HepG2 (cell line): ENCODE measurements around the gene S100P. TPM values are rescaled to one million over a fixed set of nuclear protein-coding genes. Genes with fewer than 3 reads are reported as not detected.
A peak's percentile ranks its signal among the peaks of the same experiment; 100 is the strongest.

Experiments used
- FUBP1 ChIP-seq: sonication (generic); formaldehyde crosslinking; IDR thresholded peaks from 2 replicates; pipeline ENCODE4 v1.5.1; 2020; ENCODE audit warnings: missing genetic modification reagents, mild to moderate bottlenecking, borderline replicate concordance
- GABPA ChIP-seq, 2 experiments: IDR thresholded peaks; 2 replicates each; pipeline ENCODE4 v1.6.1; 2011 to 2016; ENCODE audit warnings: low read depth in 2 of 2, low read length in 1 of 2, missing biosample characterization in 1 of 2, missing genetic modification characterization in 1 of 2
- GATA4 ChIP-seq: sonication (generic); IDR thresholded peaks from 2 replicates; pipeline ENCODE4 v1.6.1; 2016; ENCODE audit warnings: antibody characterized with exemption, low read depth, borderline replicate concordance
- HDAC6 ChIP-seq: fragments of 200-600 bp; sonication (generic); IDR thresholded peaks from 2 replicates; pipeline ENCODE4 v1.7.0; 2017; ENCODE audit warnings: mild to moderate bottlenecking, antibody characterized with exemption, low read length, low read depth
- KLF15 ChIP-seq: sonication (generic); formaldehyde crosslinking; IDR thresholded peaks from 2 replicates; pipeline ENCODE4 v1.8.1; 2023; ENCODE audit warnings: borderline replicate concordance, mild to moderate bottlenecking, inconsistent platforms, missing genetic modification reagents, mixed read lengths
- MTA3 ChIP-seq: sonication (generic); formaldehyde crosslinking; IDR thresholded peaks from 2 replicates; pipeline ENCODE4 v1.4.0; 2020; ENCODE audit warnings: missing genetic modification reagents
- NFE2 ChIP-seq: sonication (generic); formaldehyde crosslinking; IDR thresholded peaks from 2 replicates; pipeline ENCODE4 v1.4.0; 2020; ENCODE audit warnings: missing genetic modification reagents
- PBX2 ChIP-seq: IDR thresholded peaks from 2 replicates; pipeline ENCODE4 v1.6.1; 2016; ENCODE audit warnings: control low read depth
- RCOR2 ChIP-seq: IDR thresholded peaks from 2 replicates; pipeline ENCODE4 v1.6.1; 2016; ENCODE audit warnings: missing biosample characterization, missing genetic modification reagents
- RFX3 ChIP-seq: IDR thresholded peaks from 2 replicates; pipeline ENCODE4 v1.6.1; 2016; ENCODE audit warnings: missing biosample characterization, missing genetic modification reagents
- RXRB ChIP-seq: IDR thresholded peaks from 2 replicates; pipeline ENCODE4 v1.6.1; 2016; ENCODE audit warnings: borderline replicate concordance, missing genetic modification reagents, missing compliant biosample characterization
- STAT5B ChIP-seq: sonication (generic); formaldehyde crosslinking; IDR thresholded peaks from 2 replicates; pipeline ENCODE4 v1.4.0; 2020; ENCODE audit warnings: missing genetic modification reagents
- TBL1XR1 ChIP-seq: fragments of 150-350 bp; IDR thresholded peaks from 2 replicates; pipeline ENCODE4 v1.6.1; 2014; ENCODE audit warnings: borderline replicate concordance, low read length; ENCODE audit not compliant: partially characterized antibody
- THRA ChIP-seq: sonication (generic); formaldehyde crosslinking; IDR thresholded peaks from 2 replicates; pipeline ENCODE4 v1.4.0; 2020; ENCODE audit warnings: missing genetic modification reagents, borderline replicate concordance
- ZBTB2 ChIP-seq: sonication (generic); formaldehyde crosslinking; IDR thresholded peaks from 2 replicates; pipeline ENCODE4 v1.8.0; 2022; ENCODE audit warnings: low read depth, missing genetic modification reagents
- ZKSCAN5 ChIP-seq: sonication (generic); formaldehyde crosslinking; IDR thresholded peaks from 2 replicates; pipeline ENCODE4 v1.5.1; 2020; ENCODE audit warnings: mild to moderate bottlenecking, missing genetic modification reagents
- ZNF557 ChIP-seq: sonication (generic); formaldehyde crosslinking; IDR thresholded peaks from 2 replicates; pipeline ENCODE4 v1.4.0; 2020; ENCODE audit warnings: missing genetic modification reagents
- ZNF580 ChIP-seq: IDR thresholded peaks from 2 replicates; pipeline ENCODE4 v1.6.1; 2016; ENCODE audit warnings: low read depth, borderline replicate concordance
- ZNF615 ChIP-seq: sonication (generic); formaldehyde crosslinking; IDR thresholded peaks from 2 replicates; pipeline ENCODE4 v1.5.0; 2020; ENCODE audit warnings: mild to moderate bottlenecking, missing genetic modification reagents, borderline replicate concordance
- polyA plus RNA-seq, 8 experiments: library from polyadenylated mRNA; depleted of rRNA in 3 of 8; stranded (reverse) in 7 of 8; unstranded in 1 of 8; fragments of >200 nt; fragmentation: Illumina TruSeq in 4 of 8; extraction: Trizol in 4 of 8; gene quantifications; 2 replicates each; pipeline versions ENCODE4 v1.2.1 to v1.2.3, GENCODE V29; 2011 to 2016; ENCODE audit warnings: low read depth in 4 of 8, missing spikeins in 1 of 8, mixed read lengths in 1 of 8; ENCODE audit not compliant: insufficient read depth in 1 of 8
- total RNA-seq, 5 experiments: library from RNA; depleted of rRNA; stranded (reverse); fragments of >200 nt; fragmentation: Illumina TruSeq; extraction: Trizol; gene quantifications; 2 replicates each; pipeline ENCODE4 v1.2.3, GENCODE V29; 2016; ENCODE audit warnings: low read depth in 1 of 5

S100P gene
- total and polyA plus RNA-seq, 2 of the 13 experiments (the other 11 are each of a cell fraction or from before 2014, with no cell fraction given), result 278 to 1,649 TPM

GRCh38 chr4:6687947-6688878 lies 5.5 kb upstream of the S100P start (continued):
- no peak for TF ChIP-seq FUBP1
- 0 out of 2 replicates have a peak, but pooled peaks have one; percentile 16 for TF ChIP-seq ZKSCAN5
- no peak for TF ChIP-seq ZNF615 (CRISPR knock-in tag)
- TF ChIP-seq THRA (CRISPR knock-in tag), result 0 out of 2 replicates have a peak, but pooled peaks have one; percentile 2
- TF ChIP-seq MTA3 (CRISPR knock-in tag), result no peak
- TF ChIP-seq RFX3 (CRISPR knock-in tag), result no peak
- TF ChIP-seq ZNF580, result no peak
- no peak for TF ChIP-seq RXRB
- no peak for TF ChIP-seq ZBTB2 (CRISPR knock-in tag)
- TF ChIP-seq GABPA (IDR thresholded peaks at IDR 0.05; ENCODE audit: low read depth, low read length), result no peak
- no peak for TF ChIP-seq GABPA (CRISPR knock-in tag; IDR thresholded peaks at IDR 0.05; ENCODE audit: low read depth)
- TF ChIP-seq RCOR2 (CRISPR knock-in tag), result no peak
- TF ChIP-seq HDAC6, result no peak
- TF ChIP-seq KLF15 (CRISPR knock-in tag), result no peak
- no peak for TF ChIP-seq PBX2 (CRISPR knock-in tag)
- no peak for TF ChIP-seq TBL1XR1
- TF ChIP-seq STAT5B, result no peak
- no peak for TF ChIP-seq ZNF557 (CRISPR knock-in tag)
- no peak for TF ChIP-seq NFE2 (CRISPR knock-in tag)
- no peak for TF ChIP-seq GATA4
